GM18505 (cell line): ENCODE measurements around the gene CERS5.
"Not testable (repeated sequence)": the region's sequence is repeated elsewhere in the genome, so short reads cannot be mapped to it uniquely, and the experiment has no call there.

Experiments used
- ATAC-seq: cut with Tn5 transposase; IDR thresholded peaks from one replicate; pipeline ENCODE4 v1.9.1; 2021; ENCODE audit not compliant: unreplicated experiment
- POLR2A ChIP-seq: IDR thresholded peaks from 4 replicates; pipeline ENCODE4 v1.6.1; 2011; ENCODE audit warnings: borderline replicate concordance; ENCODE audit not compliant: insufficient read depth, insufficient read length; ENCODE audit errors: extremely low read depth

Gene CERS5

DNA sequence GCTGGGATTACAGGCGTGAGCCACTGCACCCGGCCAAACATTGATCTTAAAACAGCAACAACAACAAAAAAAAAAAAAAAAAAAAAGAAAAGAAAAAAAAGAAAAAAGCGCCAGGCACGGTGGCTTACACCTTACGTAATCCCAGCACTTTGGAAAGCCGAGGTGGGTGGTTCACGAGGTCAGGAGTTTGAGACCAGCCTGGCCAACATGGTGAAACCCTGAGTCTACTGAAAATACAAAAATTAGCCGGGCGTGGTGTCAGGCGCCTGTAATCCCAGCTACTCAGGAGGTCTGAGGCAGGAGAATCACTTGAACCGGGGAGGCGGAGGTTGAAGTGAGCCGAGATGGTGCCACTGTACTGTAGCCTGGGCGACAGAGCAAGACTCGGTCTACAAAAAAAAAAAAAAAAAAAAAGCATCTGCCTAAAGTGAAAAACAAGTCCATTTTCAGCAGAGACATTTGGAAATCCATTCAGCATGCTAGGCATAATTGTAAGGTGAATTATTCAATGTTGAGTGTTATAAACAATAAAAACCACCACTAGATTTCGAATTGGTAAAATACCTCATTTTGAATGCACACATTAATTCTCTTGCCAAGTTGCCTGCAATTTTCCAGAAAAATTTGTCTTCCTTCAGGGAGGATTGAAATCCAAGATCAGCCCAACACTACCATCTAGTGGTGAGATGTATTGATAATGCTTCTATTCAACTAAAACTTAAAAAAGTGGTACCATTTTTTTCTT lies 8.0 kb upstream of the CERS5 start:
- no peak for TF ChIP-seq POLR2A
- ATAC-seq = no peak

DNA sequence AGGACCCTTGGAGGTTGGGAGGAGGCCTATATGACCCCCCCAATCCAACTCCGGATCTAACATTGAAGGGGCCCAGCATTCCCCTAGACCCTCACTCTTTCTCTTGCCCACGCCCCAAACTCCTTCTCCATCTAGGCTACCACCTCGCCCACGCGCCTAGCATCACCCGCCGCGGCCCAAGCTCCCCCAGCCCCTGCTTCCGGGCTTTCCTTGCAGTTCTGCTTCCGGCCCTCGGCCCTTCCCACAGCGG lies 445 bp downstream of the CERS5 start:
- no peak for TF ChIP-seq POLR2A
- ATAC-seq = no peak

DNA sequence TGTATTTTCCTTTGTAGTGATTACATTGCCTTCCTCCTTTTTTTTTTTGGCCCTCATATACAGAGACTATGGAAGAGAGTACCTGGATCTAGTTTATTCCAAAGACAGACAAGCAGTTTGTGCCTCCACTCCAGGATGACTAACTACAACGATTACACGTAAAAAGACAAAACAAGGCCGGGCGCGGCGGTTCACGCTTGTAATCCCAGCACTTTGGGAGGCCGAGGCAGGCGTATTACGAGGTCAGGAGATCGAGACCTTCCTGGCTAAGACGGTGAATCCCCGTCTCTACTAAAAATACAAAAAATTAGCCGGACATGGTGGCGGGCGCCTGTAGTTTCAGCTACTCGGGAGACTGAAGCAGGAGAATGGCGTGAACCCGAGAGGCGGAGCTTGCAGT lies 2.2 kb downstream of the CERS5 start:
- TF ChIP-seq POLR2A = no peak
- no peak for ATAC-seq

DNA sequence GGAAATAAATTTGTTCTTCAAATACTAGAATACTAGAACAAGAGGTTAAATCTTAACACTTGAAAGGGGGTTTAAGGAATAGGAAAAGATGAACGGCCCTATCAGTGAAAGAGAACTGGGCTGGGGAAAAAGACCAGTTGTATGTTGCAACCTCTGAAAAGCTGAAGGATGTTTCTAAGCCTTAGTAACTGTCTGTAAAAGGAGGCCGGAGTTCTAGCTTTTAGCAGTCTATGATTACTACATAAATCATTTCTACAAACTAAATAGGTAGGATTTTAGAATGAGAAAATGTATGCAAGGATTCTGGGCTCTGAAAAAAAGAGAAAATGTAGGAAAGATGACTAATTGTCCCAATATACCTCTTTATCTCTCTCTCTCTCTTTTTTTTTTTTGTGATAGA lies 4.9 kb downstream of the CERS5 start:
- no peak for TF ChIP-seq POLR2A
- no peak for ATAC-seq

DNA sequence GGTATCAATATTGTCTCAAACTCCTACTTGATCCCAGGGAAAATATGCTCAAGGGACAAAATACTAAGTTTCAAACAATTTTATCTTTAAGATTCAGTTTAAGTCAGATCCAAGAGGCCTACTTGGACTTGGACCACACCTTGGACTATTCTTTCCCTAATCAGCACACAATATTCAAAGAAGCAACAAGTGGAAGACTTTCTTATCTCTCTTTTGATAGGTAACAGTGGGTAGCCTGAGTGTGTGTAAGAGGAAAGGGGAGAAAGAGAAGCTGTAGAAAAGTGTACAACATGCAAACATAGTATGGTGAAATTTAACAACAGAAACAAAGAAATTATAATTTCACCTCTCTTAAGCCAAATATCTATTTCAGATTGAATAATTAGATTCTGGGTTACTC lies 6.5 kb downstream of the CERS5 start:
- no peak for TF ChIP-seq POLR2A
- no peak for ATAC-seq

DNA sequence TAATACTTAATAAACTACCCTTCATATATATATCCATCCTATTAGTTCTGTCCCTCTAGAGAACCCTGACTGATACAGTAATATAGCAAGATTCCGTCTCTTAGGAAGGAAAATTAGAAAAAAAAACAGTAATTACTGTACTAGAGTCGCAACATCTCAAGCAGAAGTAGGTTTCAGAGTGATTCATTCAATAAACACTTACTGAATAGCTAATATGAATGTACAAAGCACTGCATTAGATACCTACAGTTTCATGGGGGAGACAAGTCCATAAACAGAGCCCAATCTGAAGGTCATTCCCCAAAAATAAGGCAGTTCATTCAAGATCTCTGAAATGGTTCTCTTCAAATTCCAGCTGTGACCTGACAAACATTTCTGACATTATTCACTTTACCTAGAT lies 9.9 kb downstream of the CERS5 start:
- no peak for TF ChIP-seq POLR2A
- no peak for ATAC-seq

DNA sequence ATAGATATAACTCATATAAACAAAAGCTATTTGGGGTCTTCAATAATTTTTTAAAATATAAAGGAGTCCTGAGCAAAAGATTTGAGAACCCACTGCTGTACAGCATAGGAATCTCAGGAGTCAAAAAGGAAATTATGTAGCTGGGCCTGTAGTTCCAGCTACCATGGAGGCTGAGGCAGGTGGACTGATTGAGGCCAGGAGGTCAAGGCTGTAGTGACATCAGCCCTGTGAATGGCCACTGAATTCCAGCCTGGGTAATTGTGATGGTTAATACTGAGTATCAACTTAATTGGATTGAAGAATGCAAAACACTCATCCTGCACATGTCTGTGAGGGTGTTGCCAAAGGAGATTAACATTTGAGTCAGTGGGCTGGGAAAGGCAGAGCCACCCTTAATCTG lies 10.5 kb downstream of the CERS5 start:
- ATAC-seq = no peak
- no peak for TF ChIP-seq POLR2A

DNA sequence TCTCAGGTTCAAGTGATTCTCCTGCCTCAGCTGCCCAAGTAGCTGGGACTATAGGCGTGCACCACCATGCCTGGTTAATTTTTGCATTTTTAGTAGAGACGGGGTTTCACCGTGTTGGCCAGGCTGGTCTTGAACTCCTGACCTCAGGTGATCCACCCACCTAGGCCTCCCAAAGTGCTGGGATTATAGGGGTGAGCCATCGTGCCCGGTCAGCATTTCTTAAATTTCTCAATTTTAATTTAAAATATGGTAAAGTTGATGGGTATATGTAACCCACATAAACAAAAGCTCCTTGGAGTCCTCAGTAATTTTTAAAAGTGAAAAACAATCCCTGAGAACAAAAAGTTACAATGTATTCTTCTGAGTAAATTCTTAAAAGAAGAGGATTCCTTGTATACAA lies 12.2 kb downstream of the CERS5 start:
- not testable (repeated sequence) for ATAC-seq

DNA sequence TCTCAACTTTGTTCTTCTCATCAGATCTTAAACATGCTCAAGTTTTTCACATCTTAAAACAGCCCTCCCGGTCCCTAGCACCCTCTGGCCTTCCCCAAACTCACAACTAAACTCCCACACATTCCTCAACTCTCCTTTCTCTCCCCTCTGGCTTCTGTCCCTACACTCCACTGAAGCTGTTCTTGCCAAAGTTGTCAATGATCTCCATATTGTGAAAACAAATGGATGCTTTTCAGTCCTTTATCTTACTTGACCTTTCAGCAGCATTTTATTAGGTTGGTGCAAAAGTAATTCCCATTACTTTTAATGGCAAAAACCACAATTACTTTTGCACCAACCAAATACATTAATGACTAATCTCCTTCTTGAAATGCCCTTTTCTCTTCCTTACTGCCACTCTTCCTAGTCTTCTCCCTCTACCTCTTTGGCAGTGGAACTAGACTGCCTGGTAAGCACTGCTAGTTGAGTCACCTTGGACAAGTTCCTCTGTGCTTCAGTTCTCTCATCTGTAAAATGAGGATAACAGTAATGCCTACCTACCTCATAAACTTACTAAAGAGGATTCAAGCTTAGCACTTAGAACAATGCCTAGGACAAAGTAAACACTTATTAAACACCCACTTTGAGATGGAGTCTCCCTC lies 16.0 kb downstream of the CERS5 start:
- no peak for TF ChIP-seq POLR2A
- no peak for ATAC-seq

DNA sequence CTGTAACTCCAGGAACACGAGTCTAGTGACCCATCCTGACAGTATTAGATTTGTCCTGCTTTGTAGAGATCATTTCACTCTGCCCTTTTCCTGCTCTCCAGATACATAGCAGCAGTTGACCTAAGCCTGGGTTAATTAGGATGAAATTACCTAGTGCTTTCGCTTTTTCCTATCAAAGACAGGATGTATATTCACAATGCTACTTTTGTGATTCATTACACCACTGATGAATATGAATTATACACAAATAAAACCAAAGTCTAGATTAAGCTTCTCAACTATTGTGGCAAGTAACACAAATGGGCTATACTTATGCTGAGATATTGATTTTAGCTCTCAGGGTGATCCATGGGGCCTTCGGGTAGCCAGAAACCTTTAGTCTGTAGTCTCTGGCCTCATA lies 17.9 kb downstream of the CERS5 start:
- no peak for ATAC-seq
- no peak for TF ChIP-seq POLR2A

DNA sequence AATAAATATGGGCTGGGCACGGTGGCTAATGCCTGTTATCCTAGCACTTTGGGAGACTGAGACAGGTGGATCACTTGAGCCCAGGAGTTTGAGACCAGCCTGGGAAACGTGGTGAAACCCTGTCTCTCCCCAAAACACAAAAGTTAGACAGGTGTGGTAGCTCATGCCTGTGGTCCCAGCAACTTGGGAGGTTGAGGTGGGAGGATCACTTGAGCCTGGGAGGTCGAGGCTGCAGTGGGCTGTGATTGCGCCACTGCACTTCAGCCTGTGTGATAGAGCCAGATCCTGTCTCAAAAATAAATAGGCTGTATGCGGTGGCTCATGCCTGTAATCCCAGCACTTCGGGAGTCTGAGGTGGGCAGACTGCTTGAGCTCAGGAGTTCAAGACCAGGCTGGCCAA lies 19.2 kb downstream of the CERS5 start:
- ATAC-seq = not testable (repeated sequence)

DNA sequence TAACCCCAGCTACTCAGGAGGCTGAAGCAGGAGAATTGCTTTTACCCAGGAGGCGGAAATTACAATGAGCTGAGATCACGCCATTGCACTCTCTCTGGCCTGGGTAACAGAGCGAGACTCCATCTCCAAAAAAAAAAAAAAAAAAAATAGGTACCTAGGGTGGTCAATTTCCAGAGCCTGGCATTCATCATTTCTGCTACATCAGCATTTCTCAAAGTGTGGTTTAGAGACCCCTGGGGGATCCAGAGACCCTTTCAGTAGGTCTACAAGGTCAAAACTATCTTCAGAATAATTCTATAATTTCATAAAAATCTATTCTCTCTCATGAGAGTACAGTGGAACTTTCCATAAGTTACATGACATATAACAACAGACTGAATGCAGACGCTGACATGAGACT lies 19.9 kb downstream of the CERS5 start:
- TF ChIP-seq POLR2A = no peak

DNA sequence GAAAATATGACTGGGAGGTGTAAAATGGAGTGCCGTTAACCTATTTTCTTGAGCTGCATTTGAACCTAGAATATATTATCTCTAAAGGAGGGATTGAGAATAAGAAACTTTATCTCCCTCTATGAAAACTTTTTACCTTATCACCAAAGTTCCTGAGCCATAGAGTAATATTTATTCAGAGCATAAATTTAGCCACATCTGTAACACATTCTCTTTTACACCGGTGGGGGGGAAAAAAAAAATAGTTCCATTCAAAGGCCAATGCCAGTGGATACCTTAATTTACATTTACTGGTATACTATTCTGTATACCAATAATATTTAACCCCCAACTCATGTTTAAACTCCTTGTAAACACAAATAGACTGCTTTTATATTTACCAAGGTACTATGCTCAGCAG lies 21.7 kb downstream of the CERS5 start:
- TF ChIP-seq POLR2A = no peak
- no peak for ATAC-seq

More for the DNA sequence above, 19.9 kb downstream of the CERS5 start:
- no peak for ATAC-seq

DNA sequence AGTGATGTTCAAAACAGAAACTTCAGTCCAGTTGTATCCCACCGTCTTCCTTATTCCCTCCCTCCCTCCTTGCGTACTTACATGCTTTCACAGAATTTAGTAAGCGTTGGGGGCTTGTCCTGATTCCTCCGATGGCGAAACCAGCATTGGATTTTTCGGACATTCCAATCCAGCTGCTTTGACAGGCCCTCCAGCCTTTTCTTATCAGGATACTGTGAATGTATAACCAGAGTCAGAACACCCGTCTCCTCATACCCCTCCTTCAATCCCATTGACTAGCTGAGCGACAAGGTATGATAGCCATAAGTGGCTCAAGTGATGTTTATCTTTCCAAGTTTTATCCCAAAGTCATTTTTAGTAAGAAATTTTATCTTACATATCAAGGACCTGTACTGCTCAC lies 24.2 kb downstream of the CERS5 start:
- no peak for TF ChIP-seq POLR2A
- no peak for ATAC-seq
